Upper lobe of left lung (tissue), 4 donors: ENCODE results near the gene WNT6.

Experiments
- CTCF ChIP-seq, 6 experiments: fragments of 450-650 bp in 4 of 6; fragments of 200-600 bp in 2 of 6; sonication (generic) in 2 of 6; IDR thresholded peaks; one replicate each; pipeline ENCODE4 v1.5.1; 2016 to 2019; ENCODE audit warnings: antibody characterized with exemption in 6 of 6
- POLR2A ChIP-seq, 4 donors: fragments of 450-650 bp; IDR thresholded peaks; one replicate each; pipeline ENCODE4 v1.5.1; 2016 to 2017; ENCODE audit warnings: antibody characterized with exemption in 4 of 4, mild to moderate bottlenecking in 2 of 4
- POLR2AphosphoS5 ChIP-seq, 2 donors: sonication (generic); formaldehyde crosslinking; IDR thresholded peaks; one replicate each; pipeline ENCODE4 v1.5.1; 2017; ENCODE audit warnings: antibody characterized with exemption in 2 of 2

- TF ChIP-seq CTCF (IDR thresholded peaks at IDR 0.05) (no peak), POLR2AphosphoS5 (IDR thresholded peaks at IDR 0.05) (no peak), POLR2A (IDR thresholded peaks at IDR 0.05) (no peak)
Measured at GRCh38 chr2:218839888-218840287, 19.7 kb upstream of the WNT6 start.
